Neural cell (in vitro differentiated cells): ENCODE measurements around the gene HDAC7. TPM values are rescaled to one million over a fixed set of nuclear protein-coding genes. Genes with fewer than 3 reads are reported as not detected.
A peak's percentile ranks its signal among the peaks of the same experiment; 100 is the strongest.

Experiments
- H2AFZ ChIP-seq: fragments of 200-600, 300-800 bp; sonication (generic), shearing (Covaris generic); 2 replicates; pipeline ENCODE4 v1.6.0; 2014; ENCODE audit warnings: low read depth, mild to moderate bottlenecking, antibody characterized with exemption, low read length, moderate library complexity
- H3F3A ChIP-seq: fragments of 200-600 bp; shearing (Covaris generic); 2 replicates; pipeline ENCODE4 v1.6.1; 2016; ENCODE audit warnings: mild to moderate bottlenecking, moderate library complexity, mixed read lengths, antibody characterized with exemption, low read length; ENCODE audit not compliant: insufficient read depth, poor library complexity, severe bottlenecking
- H3K27ac ChIP-seq: fragments of 200-600, 300-800 bp; sonication (generic), shearing (Covaris generic); 2 replicates; pipeline ENCODE4 v1.5.1; 2014; ENCODE audit warnings: mild to moderate bottlenecking, low read length, moderate library complexity
- H3K27me3 ChIP-seq: fragments of 300-800, 200-600 bp; sonication (generic), shearing (Covaris generic); 2 replicates; pipeline ENCODE4 v1.6.0; 2014; ENCODE audit warnings: mild to moderate bottlenecking, low read depth, low read length, moderate library complexity; ENCODE audit not compliant: insufficient read depth
- H3K36me3 ChIP-seq: fragments of 300-800, 200-600 bp; sonication (generic), shearing (Covaris generic); 2 replicates; pipeline ENCODE4 v1.5.1; 2014; ENCODE audit warnings: mild to moderate bottlenecking, antibody characterized with exemption, low read length, moderate library complexity; ENCODE audit not compliant: insufficient read depth
- H3K4me2 ChIP-seq: fragments of 300-800, 200-600 bp; sonication (generic), shearing (Covaris generic); 2 replicates; pipeline ENCODE4 v1.6.0; 2014; ENCODE audit warnings: mild to moderate bottlenecking, low read length
- H3K4me3 ChIP-seq: fragments of 300-800, 200-600 bp; sonication (generic), shearing (Covaris generic); 2 replicates; pipeline ENCODE4 v1.5.1; 2014; ENCODE audit warnings: mild to moderate bottlenecking, low read length, moderate library complexity
- H3K79me2 ChIP-seq: fragments of 200-600 bp; shearing (Covaris generic); replicated peaks from 2 replicates; pipeline ENCODE4 v1.6.0; 2014; ENCODE audit warnings: mild to moderate bottlenecking, low read length, moderate library complexity; ENCODE audit not compliant: insufficient read depth
- H3K9ac ChIP-seq: fragments of 300-800, 200-600 bp; sonication (generic), shearing (Covaris generic); 2 replicates; pipeline ENCODE4 v1.6.1; 2016; ENCODE audit warnings: mild to moderate bottlenecking, low read length, mixed read lengths
- H3K9me2 ChIP-seq: fragments of 200-600 bp; shearing (Covaris generic); 2 replicates; pipeline ENCODE4 v1.6.1; 2016; ENCODE audit warnings: mild to moderate bottlenecking, low read length, mixed read lengths; ENCODE audit not compliant: insufficient read depth
- H3K9me3 ChIP-seq: fragments of 200-600, 300-800 bp; sonication (generic), shearing (Covaris generic); 2 replicates; pipeline ENCODE4 v1.6.1; 2016; ENCODE audit warnings: mild to moderate bottlenecking, mixed run types, low read length, moderate library complexity, mixed read lengths
- H4K20me1 ChIP-seq: fragments of 200-600 bp; shearing (Covaris generic); 2 replicates; pipeline ENCODE4 v1.6.1; 2016; ENCODE audit warnings: mild to moderate bottlenecking, mixed run types; ENCODE audit not compliant: insufficient read depth
- CTCF ChIP-seq: fragments of 450-650 bp; IDR thresholded peaks from 2 replicates; pipeline ENCODE4 v1.5.1; 2014; ENCODE audit warnings: antibody characterized with exemption, mild to moderate bottlenecking, moderate library complexity; ENCODE audit not compliant: poor library complexity, severe bottlenecking
- EP300 ChIP-seq: fragments of 450-650 bp; conservative IDR thresholded peaks from 2 replicates; pipeline ENCODE4 v1.6.1; 2014; ENCODE audit warnings: antibody characterized with exemption, mild to moderate bottlenecking, moderate library complexity; ENCODE audit not compliant: poor library complexity, severe bottlenecking
- EZH2 ChIP-seq: fragments of 200-600, 300-800 bp; shearing (Covaris generic), sonication (generic); IDR thresholded peaks from 2 replicates; pipeline ENCODE4 v1.6.1; 2014; ENCODE audit warnings: antibody characterized with exemption, low read length, borderline replicate concordance, mild to moderate bottlenecking; ENCODE audit not compliant: insufficient read depth, poor library complexity, severe bottlenecking
- MXI1 ChIP-seq: fragments of 450-650 bp; conservative IDR thresholded peaks from 2 replicates; pipeline ENCODE4 v1.6.1; 2014; ENCODE audit warnings: antibody characterized with exemption, mild to moderate bottlenecking; ENCODE audit not compliant: poor library complexity, severe bottlenecking
- POLR2AphosphoS5 ChIP-seq: IDR thresholded peaks from 2 replicates; pipeline ENCODE4 v1.6.1; 2012
- RAD21 ChIP-seq: fragments of 450-650 bp; conservative IDR thresholded peaks from 2 replicates; pipeline ENCODE4 v1.6.1; 2014; ENCODE audit warnings: antibody characterized with exemption, mild to moderate bottlenecking, moderate library complexity
- SMC3 ChIP-seq: fragments of 450-650 bp; conservative IDR thresholded peaks from 2 replicates; pipeline ENCODE4 v1.6.1; 2014; ENCODE audit warnings: antibody characterized with exemption, mild to moderate bottlenecking, moderate library complexity; ENCODE audit not compliant: poor library complexity
- TAF1 ChIP-seq: IDR thresholded peaks from 2 replicates; pipeline ENCODE4 v1.6.1; 2012; ENCODE audit warnings: low read depth
- polyA plus RNA-seq: library from polyadenylated mRNA; depleted of rRNA; stranded (reverse); fragments of >200 nt; gene quantifications from 2 replicates; pipeline ENCODE4 v1.2.3, GENCODE V29; 2014
- TF ChIP-seq, protein P1 (sequence below): IDR thresholded peaks from 2 replicates; pipeline ENCODE4 v1.6.1; 2012; ENCODE audit warnings: borderline replicate concordance

HDAC7 gene
- polyA plus RNA-seq, 1 donor from 2014 or later: 30.2 TPM

DNA sequence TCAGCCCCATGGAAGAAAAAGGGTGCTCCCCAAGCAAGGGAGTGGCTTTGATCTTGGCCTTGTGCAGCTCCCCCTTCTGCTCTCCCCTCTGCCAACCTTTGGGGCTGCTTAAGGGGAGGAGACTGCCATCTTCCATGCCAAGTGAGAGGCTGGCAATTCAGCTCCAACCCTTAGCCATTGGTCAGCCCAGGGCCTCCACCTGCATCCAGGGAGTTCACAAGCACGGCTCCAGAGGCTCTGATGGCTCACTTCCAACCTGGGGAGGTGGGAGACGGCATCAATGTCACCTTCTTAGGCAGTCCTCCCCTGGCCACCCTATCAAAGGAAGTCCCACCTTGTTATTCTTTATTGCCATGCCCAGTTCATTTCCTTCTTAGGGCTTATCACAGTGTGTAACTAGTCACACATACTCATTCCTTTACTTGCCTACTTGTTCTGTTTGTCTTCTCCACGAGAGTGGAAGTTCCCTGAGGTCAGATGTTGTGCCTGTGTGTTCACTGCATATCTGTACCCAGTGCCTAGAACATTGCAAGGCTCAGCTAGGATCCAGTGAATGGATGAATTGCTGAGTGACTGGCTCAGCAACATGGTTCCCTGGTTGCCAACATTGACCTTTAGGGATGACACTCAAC lies 5.0 kb downstream of the HDAC7 start:
- H3K9me3 ChIP-seq: no peaks in the 10 kb centered on the region
- no peaks in the 10 kb centered on the region for H4K20me1 ChIP-seq
- H3K9me2 ChIP-seq: no peaks in the 10 kb centered on the region
- H3K4me3 ChIP-seq: no peak overlapping the region
- H3F3A ChIP-seq: no peaks in the 10 kb centered on the region
- H3K27me3 ChIP-seq: no peaks in the 10 kb centered on the region
- peaks cover 4% of the 10 kb centered on the region for H3K79me2 ChIP-seq
- no peak overlapping the region for H3K27ac ChIP-seq
- no peak for TF ChIP-seq EZH2
- TF ChIP-seq MXI1: no peak
- no peak for TF ChIP-seq CTCF
- TF ChIP-seq, protein P1, sequence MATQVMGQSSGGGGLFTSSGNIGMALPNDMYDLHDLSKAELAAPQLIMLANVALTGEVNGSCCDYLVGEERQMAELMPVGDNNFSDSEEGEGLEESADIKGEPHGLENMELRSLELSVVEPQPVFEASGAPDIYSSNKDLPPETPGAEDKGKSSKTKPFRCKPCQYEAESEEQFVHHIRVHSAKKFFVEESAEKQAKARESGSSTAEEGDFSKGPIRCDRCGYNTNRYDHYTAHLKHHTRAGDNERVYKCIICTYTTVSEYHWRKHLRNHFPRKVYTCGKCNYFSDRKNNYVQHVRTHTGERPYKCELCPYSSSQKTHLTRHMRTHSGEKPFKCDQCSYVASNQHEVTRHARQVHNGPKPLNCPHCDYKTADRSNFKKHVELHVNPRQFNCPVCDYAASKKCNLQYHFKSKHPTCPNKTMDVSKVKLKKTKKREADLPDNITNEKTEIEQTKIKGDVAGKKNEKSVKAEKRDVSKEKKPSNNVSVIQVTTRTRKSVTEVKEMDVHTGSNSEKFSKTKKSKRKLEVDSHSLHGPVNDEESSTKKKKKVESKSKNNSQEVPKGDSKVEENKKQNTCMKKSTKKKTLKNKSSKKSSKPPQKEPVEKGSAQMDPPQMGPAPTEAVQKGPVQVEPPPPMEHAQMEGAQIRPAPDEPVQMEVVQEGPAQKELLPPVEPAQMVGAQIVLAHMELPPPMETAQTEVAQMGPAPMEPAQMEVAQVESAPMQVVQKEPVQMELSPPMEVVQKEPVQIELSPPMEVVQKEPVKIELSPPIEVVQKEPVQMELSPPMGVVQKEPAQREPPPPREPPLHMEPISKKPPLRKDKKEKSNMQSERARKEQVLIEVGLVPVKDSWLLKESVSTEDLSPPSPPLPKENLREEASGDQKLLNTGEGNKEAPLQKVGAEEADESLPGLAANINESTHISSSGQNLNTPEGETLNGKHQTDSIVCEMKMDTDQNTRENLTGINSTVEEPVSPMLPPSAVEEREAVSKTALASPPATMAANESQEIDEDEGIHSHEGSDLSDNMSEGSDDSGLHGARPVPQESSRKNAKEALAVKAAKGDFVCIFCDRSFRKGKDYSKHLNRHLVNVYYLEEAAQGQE: no peak
- TF ChIP-seq SMC3: no peak
- no peak for TF ChIP-seq RAD21
- no peak for TF ChIP-seq EP300
- no peak for TF ChIP-seq TAF1
- TF ChIP-seq POLR2AphosphoS5: no peak
- H2AFZ ChIP-seq: no peak overlapping the region
- H3K36me3 ChIP-seq: no peaks in the 10 kb centered on the region
- H3K9ac ChIP-seq: no peak overlapping the region
- no peak overlapping the region for H3K4me2 ChIP-seq

DNA sequence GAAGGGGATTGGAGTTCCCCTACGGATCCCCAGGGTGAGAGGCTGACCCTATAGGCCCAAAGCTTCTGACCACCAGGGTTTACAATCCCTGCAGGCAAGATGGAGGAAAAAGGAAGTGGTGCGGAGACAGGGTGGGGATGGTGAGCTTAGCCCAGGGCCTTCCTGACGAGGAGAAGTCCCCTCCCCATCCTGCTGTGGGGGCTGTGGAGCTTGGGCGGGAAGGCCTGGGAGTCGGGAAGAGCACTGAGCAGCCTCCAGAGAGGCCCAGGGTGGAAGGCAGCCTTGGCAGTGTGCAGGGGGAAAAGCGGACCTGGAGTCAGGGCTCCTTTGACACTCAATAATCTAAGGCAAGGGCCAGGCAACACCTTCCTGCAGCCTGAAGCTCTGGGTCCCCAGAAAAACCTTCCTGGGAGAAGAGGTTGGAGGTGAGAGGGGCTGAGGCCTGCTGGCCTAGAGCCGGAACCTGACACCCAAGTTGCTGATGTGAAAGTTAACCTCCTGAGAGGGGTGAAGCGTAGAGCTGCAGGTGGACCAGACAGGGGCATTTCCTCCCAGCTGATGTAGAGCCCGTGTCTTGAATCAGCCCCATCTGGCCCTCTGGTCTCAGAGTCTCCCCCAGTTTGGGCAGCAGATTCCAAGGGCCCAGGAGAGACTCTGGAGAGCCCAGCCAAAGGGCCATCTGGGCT lies 6.0 kb downstream of the HDAC7 start:
- Histone ChIP-seq H2AFZ (no peak overlapping the region), H3K27me3 (no peaks in the 10 kb centered on the region), H3K9me3 (no peaks in the 10 kb centered on the region), H3K9ac (peak overlapping the region; percentile 54), H3F3A (no peaks in the 10 kb centered on the region), H3K4me2 (peak overlapping the region; percentile 43), H3K79me2 (peaks cover 10% of the 10 kb centered on the region), H3K4me3 (peak overlapping the region; percentile 59), H3K36me3 (no peaks in the 10 kb centered on the region), H3K9me2 (no peaks in the 10 kb centered on the region), H3K27ac (peak overlapping the region; percentile 58), H4K20me1 (no peaks in the 10 kb centered on the region)
- TF ChIP-seq RAD21 (no peak), EP300 (no peak), EZH2 (no peak), TAF1 (no peak), CTCF (no peak), SMC3 (no peak), POLR2AphosphoS5 (no peak), MXI1 (no peak)
- TF ChIP-seq, protein P1: no peak
